Prostate gland (tissue), 2 donors: ENCODE measurements around the gene TAF11L10.
"Not testable (repeated sequence)": the region's sequence is repeated elsewhere in the genome, so short reads cannot be mapped to it uniquely, and the experiment has no call there.

Source experiments
- POLR2A ChIP-seq: fragments of 450-650 bp; IDR thresholded peaks from one replicate; pipeline ENCODE4 v1.6.1; 2016; ENCODE audit warnings: antibody characterized with exemption, mild to moderate bottlenecking
- TF ChIP-seq, protein P1 (sequence below), 4 experiments: fragments of 200-600 bp in 2 of 4; fragments of 450-650 bp in 2 of 4; sonication (generic) in 2 of 4; IDR thresholded peaks; 1 replicate in 3 of 4; 2 replicates in 1 of 4; pipeline ENCODE4 v1.5.1; 2016 to 2019; ENCODE audit warnings: antibody characterized with exemption in 4 of 4, mild to moderate bottlenecking in 2 of 4, moderate library complexity in 2 of 4

DNA sequence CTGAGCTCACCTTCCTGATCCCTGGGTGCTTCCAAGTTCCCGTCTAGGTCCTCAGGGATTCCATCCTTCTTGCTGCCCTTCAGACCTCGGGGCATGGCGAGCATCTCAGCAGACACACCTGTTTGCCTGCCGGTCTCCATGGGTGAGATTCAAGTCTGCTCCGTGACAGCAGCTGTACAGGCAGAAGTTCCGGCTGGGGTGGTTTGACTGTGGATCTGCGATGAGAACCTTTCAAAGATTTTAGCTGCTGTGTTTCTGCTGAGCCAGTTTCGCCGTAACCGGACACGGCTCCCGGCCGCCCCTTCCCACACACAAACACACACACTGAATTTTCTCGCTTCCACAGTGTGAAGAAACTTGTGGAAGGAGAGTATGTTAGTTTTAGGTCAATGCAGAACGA, 3.4 kb downstream of the TAF11L10 start, which contains the start of gene TAF11L9:
- TF ChIP-seq, protein P1, sequence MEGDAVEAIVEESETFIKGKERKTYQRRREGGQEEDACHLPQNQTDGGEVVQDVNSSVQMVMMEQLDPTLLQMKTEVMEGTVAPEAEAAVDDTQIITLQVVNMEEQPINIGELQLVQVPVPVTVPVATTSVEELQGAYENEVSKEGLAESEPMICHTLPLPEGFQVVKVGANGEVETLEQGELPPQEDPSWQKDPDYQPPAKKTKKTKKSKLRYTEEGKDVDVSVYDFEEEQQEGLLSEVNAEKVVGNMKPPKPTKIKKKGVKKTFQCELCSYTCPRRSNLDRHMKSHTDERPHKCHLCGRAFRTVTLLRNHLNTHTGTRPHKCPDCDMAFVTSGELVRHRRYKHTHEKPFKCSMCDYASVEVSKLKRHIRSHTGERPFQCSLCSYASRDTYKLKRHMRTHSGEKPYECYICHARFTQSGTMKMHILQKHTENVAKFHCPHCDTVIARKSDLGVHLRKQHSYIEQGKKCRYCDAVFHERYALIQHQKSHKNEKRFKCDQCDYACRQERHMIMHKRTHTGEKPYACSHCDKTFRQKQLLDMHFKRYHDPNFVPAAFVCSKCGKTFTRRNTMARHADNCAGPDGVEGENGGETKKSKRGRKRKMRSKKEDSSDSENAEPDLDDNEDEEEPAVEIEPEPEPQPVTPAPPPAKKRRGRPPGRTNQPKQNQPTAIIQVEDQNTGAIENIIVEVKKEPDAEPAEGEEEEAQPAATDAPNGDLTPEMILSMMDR (IDR thresholded peaks at IDR 0.05): not testable (repeated sequence)
- not testable (repeated sequence) for TF ChIP-seq POLR2A
